Fibroblast of the aortic adventitia (primary cell): ENCODE measurements around the gene PHF2. TPM values are rescaled to one million over a fixed set of nuclear protein-coding genes. Genes with fewer than 3 reads are reported as not detected.
A peak's percentile ranks its signal among the peaks of the same experiment; 100 is the strongest.

Experiments used
- DNase-seq: peaks from one replicate; pipeline ENCODE4 v3.0.0-alpha.2; 2010; ENCODE audit warnings: low read depth
- H3K4me3 ChIP-seq: 2 replicates; pipeline ENCODE4 v1.5.1; 2011; ENCODE audit warnings: low read depth, mild to moderate bottlenecking, control low read depth, low read length, moderate library complexity
- CTCF ChIP-seq: IDR thresholded peaks from 2 replicates; pipeline ENCODE4 v1.5.1; 2011; ENCODE audit warnings: mild to moderate bottlenecking, low read length, control low read depth, inconsistent platforms; ENCODE audit not compliant: insufficient read depth
- total RNA-seq: library from RNA; depleted of rRNA; stranded (reverse); fragments of >200 nt; gene quantifications from 2 replicates; pipeline ENCODE4 v1.2.3, GENCODE V29; 2012; ENCODE audit warnings: low replicate concordance

The PHF2 gene
- total RNA-seq, 1 donor, result 14.2 TPM

- no peak overlapping the region for H3K4me3 ChIP-seq
- TF ChIP-seq CTCF, result no peak
- no peak for DNase-seq
These were observed 2.9 kb upstream of the PHF2 start for GRCh38 chr9:93573516-93573828.

- H3K4me3 ChIP-seq, result no peak overlapping the region
- no peak for TF ChIP-seq CTCF
- DNase-seq, result no peak
These were observed 2.1 kb upstream of the PHF2 start for GRCh38 chr9:93574091-93574899.

- peak overlapping the region; percentile 75 for H3K4me3 ChIP-seq
- no peak for TF ChIP-seq CTCF
- no peak for DNase-seq
These were observed 1.2 kb upstream of the PHF2 start for GRCh38 chr9:93574900-93575795.

GRCh38 chr9:93575796-93576257 lies 557 bp upstream of the PHF2 start:
- peak; percentile 27 for DNase-seq
- no peak for TF ChIP-seq CTCF
- peak overlapping the region; percentile 75 for H3K4me3 ChIP-seq

GRCh38 chr9:93577078-93577974 lies 942 bp downstream of the PHF2 start:
- DNase-seq, result no peak
- TF ChIP-seq CTCF, result no peak
- peak overlapping the region; percentile 75 for H3K4me3 ChIP-seq

- no peak for DNase-seq
- TF ChIP-seq CTCF, result no peak
- peak overlapping the region; percentile 75 for H3K4me3 ChIP-seq
These were observed 1.7 kb downstream of the PHF2 start for GRCh38 chr9:93577975-93578682.
